Effector memory CD8-positive, alpha-beta T cell (primary cell): ENCODE measurements around the gene LRPAP1.

ENCODE experiments used
- ATAC-seq: fragments of 150-1000 bp; cut with Tn5 transposase; replicated peaks from 2 replicates; pipeline ENCODE4 v1.10.0; 2021; ENCODE audit warnings: mild to moderate bottlenecking, moderate library complexity
- DNase-seq, 3 experiments: peaks; one replicate each; pipeline ENCODE4 v3.0.0; 2021
- H3K27ac Mint-ChIP-seq, 2 donors: one replicate each; pipeline ENCODE4 v1.8.0; 2022; ENCODE audit warnings: mild to moderate bottlenecking in 2 of 2, mixed read lengths in 2 of 2, moderate library complexity in 2 of 2
- H3K27me3 Mint-ChIP-seq, 2 donors: one replicate each; pipeline ENCODE4 v1.8.0; 2022; ENCODE audit warnings: mixed read lengths in 2 of 2
- H3K36me3 Mint-ChIP-seq: one replicate; pipeline ENCODE4 v1.8.0; 2022; ENCODE audit warnings: mild to moderate bottlenecking, moderate library complexity, mixed read lengths; ENCODE audit not compliant: insufficient read depth
- H3K4me1 Mint-ChIP-seq, 2 donors: one replicate each; pipeline ENCODE4 v1.8.0; 2022; ENCODE audit warnings: low read depth in 2 of 2, mixed read lengths in 2 of 2
- H3K4me3 Mint-ChIP-seq, 2 donors: one replicate each; pipeline ENCODE4 v1.8.0; 2022; ENCODE audit warnings: mild to moderate bottlenecking in 2 of 2, mixed read lengths in 2 of 2, moderate library complexity in 2 of 2
- H3K9me3 Mint-ChIP-seq, 2 donors: one replicate each; pipeline ENCODE4 v1.8.0; 2022; ENCODE audit warnings: mixed read lengths in 2 of 2

The LRPAP1 gene

DNA sequence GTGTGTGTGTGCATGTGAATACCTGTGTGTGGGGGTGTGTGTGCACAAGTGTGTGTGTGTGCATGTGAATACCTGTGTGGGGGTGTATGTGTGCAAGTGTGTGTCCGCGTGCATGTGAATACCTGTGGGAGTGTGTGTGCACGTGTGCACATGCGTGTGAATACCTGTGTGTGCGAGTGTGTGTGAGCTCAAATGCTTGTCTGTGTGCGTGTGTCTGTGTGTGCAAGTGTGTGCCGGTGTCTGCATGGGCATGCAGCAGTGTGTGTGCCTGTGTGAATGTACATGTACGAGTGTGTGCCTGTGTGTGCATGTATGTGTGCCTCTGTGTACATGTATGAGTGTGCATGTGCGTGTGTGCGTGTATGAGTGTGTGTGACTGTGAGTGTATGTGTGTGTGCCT, 64.1 kb downstream of the LRPAP1 start:
- Mint-ChIP-seq H3K36me3 (no peaks in the 10 kb centered on the region), H3K4me3 (no peak overlapping the region), H3K27ac (no peak overlapping the region), H3K4me1 (no peaks in the 10 kb centered on the region), H3K27me3 (peaks cover 15 to 19% of the 10 kb centered on the region in 2 donors), H3K9me3 (no peaks in the 10 kb centered on the region)
- no peak for ATAC-seq
- no peak for DNase-seq

DNA sequence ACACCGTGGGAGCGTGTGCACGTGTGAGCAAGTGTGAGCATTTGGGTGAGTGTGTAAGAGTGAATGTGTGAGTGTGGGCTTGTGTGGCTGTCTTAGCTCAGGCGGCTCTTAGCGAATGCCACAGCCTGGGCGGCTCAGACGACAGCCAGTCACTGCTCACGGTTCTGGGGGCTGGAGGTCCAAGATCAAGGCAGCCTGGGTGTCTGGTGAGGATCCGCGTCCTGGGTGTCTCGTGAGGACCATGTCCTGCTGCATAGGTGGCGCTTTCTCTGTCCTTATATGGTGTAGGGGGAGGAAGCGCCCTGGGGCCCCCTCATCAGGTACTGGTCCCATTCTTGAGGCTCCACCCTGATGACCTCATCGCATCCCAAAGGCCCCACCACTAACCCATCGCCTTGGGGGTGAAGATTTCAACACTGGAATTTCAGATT, 64.6 kb downstream of the LRPAP1 start:
- ATAC-seq (no peak), DNase-seq (no peak)
- Mint-ChIP-seq H3K4me1 (peaks cover 2% of the 10 kb centered on the region in 2 donors), H3K27me3 (peaks cover 18 to 23% of the 10 kb centered on the region in 2 donors), H3K4me3 (no peak overlapping the region), H3K27ac (no peak overlapping the region), H3K9me3 (no peaks in the 10 kb centered on the region), H3K36me3 (no peaks in the 10 kb centered on the region)

DNA sequence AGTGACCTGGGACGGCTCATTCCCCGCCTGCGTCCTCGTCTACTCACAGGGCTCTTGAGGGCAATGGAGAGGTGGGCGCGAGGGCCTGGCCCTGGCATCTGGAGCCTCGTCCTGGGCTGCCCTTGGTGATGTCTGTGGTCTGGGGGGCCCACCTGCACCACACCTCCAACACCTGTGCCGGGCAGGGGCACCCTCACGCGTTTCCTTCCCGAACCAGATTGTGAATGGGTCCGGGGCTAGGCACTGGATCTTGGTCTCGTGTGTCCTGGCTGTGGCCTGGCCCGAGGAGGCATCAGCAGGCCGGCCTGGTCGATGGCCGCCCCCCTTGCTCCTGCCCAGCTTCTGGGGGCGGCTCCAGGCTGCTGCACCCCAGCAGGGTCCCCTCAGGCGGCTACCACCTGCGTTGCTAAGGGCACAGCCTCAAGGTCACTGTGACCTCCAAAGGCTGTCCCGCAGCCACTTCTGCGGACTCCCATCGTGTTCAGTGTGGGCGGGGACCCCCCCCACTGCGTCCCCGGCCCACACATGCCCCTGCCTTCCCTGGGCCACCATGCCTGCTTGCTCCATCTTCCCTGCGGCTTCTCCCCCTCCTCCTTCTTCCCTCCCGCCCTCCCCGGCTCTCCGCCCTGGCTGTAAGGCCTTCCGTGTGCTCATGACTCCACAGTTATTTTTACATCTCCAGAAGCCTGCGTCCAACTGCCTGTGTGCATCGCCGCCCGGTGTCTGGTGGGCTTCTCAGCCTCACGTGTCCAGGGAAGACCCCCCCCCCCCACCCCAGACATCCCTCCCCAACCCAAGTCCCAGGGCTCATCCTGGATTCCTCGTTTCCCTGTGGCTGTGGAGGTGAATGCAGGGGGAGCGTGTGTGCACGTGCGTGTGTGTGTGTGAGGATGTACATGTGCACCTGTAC, 65.3 kb downstream of the LRPAP1 start:
- no peaks in the 10 kb centered on the region for H3K9me3 Mint-ChIP-seq
- H3K4me3 Mint-ChIP-seq: no peak overlapping the region
- DNase-seq (no peak), ATAC-seq (no peak)
- no peaks in the 10 kb centered on the region for H3K36me3 Mint-ChIP-seq
- peaks cover 25 to 30% of the 10 kb centered on the region in 2 donors for H3K27me3 Mint-ChIP-seq
- no peak overlapping the region for H3K27ac Mint-ChIP-seq
- peaks cover 4% of the 10 kb centered on the region in 2 donors for H3K4me1 Mint-ChIP-seq

DNA sequence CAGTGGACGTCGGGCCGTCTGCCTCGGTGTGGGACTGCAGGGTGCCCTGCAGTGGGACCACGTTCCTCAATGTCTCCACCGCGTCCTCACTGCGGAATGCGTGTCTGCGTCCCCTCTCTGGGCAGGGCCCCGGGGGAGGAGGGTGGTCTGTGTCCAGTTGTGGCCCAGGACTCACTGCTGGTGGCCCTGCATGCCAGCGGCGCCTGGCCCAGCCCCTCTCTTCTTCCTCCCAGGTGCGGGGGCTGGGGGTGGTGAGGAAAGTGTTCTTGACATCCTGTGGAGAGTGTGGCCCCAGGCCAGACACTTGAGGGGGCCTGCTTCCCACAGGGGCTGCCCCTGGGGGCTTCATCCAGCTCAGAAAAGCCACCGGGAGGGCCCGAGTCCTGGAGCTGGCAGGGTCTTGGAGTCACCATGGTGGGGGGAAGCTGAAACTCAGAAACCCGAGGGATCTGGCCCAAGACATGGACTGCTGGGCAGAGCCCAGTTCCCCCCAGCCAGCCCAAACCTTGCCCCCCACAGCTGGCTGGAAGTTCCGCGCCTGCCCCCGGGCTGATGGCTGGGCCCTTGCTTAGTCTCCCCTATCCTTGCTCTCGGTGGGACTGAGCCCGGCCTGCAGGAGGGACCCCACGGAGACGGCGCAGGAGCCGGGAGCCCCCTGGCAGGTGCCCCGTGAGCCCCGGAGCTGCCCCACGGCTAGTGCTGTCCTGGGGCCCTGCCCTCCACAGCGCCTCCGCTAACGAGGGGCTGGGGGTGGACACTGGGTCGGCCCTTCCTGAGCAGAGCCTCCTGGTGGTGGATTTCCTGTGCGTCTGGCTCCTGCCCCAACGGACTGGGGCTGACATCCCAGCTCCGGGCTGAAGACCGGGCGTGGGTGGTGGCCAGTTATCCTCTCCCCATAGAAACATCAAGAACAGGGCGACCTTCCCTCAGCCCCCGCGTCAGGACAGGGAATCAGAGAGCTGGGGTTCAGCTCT, 66.2 kb downstream of the LRPAP1 start:
- no peak overlapping the region for H3K4me3 Mint-ChIP-seq
- ATAC-seq: no peak
- H3K27me3 Mint-ChIP-seq: peaks cover 25 to 39% of the 10 kb centered on the region in 2 donors
- H3K36me3 Mint-ChIP-seq: no peaks in the 10 kb centered on the region
- no peaks in the 10 kb centered on the region for H3K9me3 Mint-ChIP-seq
- no peak overlapping the region for H3K27ac Mint-ChIP-seq
- H3K4me1 Mint-ChIP-seq: peaks cover 4% of the 10 kb centered on the region in 2 donors
- no peak for DNase-seq

DNA sequence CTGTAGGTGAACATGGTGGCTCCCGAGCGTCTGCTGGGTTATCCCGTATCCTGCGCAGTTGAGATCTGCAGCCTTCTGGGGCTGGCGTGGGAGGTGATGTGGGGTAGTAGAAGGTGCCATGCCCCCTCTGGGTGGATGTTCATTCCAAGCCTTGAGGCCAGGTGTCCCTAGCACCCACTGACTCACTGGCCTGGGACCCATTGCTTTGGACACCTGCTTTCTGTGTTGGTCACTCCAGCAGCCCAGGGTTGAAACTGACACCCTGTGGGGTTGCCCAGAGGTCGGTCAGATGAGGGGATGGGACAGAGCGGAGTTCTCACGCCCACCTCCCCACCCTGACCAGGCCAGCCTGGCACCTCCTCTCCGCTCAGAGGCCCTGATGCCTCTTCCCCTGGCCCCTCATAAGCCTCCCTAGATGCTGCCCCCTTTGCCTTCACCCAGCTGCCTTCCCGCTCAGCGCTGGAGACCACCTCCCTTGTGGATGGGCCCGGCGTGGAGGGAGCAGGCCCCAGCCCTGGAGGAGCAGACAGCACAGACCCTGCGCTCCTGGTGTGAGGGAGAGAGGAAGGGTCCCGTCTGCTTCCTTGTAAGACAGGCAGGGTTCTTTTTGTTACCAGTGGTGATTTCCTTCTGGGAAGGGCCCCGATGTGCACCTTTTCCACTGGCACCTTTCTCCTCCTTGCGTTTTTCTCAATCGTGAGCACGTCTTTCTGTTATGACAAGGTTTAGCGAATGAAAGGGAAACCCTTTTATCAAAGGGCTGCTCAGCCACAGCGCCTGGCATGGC, 67.1 kb downstream of the LRPAP1 start:
- no peak overlapping the region for H3K4me3 Mint-ChIP-seq
- H3K27me3 Mint-ChIP-seq: peaks cover 25 to 47% of the 10 kb centered on the region in 2 donors
- DNase-seq (no peak), ATAC-seq (no peak)
- no peaks in the 10 kb centered on the region for H3K9me3 Mint-ChIP-seq
- peaks cover 4% of the 10 kb centered on the region in 2 donors for H3K4me1 Mint-ChIP-seq
- H3K27ac Mint-ChIP-seq: no peak overlapping the region
- H3K36me3 Mint-ChIP-seq: no peaks in the 10 kb centered on the region

DNA sequence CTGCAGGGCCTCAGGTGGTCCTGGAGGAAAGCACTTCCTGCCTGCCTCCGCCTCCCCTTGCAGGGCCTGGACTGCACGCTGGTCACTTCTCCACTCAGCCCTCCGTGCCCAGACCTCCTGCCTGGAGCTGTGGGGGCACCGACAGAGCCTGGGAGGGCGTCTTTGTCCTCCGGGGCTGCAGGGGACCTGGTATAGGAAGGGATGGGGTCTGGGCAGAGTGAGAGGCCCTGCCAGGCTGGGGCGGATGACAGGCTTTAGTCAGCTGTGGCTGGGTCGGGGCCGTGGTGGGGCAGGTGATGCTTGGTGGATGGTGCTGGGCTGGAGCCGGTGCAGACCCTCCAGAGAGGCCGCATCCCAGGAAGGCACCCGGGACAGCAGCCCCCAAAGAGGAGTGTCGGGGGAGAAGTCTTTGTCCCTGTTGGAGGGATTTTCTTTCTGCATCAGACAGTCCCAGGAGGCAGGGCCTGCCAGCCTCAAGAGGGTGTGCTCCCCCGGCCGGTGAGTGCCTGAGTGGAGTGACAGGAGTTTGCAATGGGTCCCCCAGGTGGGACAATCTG, 67.8 kb downstream of the LRPAP1 start:
- DNase-seq (no peak), ATAC-seq (no peak)
- peaks cover 25 to 54% of the 10 kb centered on the region in 2 donors for H3K27me3 Mint-ChIP-seq
- H3K4me3 Mint-ChIP-seq: peak overlapping the region in 1 of 2 donors; percentile 29
- H3K36me3 Mint-ChIP-seq: no peaks in the 10 kb centered on the region
- H3K9me3 Mint-ChIP-seq: no peaks in the 10 kb centered on the region
- H3K27ac Mint-ChIP-seq: no peak overlapping the region
- peaks cover 4% of the 10 kb centered on the region in 2 donors for H3K4me1 Mint-ChIP-seq

DNA sequence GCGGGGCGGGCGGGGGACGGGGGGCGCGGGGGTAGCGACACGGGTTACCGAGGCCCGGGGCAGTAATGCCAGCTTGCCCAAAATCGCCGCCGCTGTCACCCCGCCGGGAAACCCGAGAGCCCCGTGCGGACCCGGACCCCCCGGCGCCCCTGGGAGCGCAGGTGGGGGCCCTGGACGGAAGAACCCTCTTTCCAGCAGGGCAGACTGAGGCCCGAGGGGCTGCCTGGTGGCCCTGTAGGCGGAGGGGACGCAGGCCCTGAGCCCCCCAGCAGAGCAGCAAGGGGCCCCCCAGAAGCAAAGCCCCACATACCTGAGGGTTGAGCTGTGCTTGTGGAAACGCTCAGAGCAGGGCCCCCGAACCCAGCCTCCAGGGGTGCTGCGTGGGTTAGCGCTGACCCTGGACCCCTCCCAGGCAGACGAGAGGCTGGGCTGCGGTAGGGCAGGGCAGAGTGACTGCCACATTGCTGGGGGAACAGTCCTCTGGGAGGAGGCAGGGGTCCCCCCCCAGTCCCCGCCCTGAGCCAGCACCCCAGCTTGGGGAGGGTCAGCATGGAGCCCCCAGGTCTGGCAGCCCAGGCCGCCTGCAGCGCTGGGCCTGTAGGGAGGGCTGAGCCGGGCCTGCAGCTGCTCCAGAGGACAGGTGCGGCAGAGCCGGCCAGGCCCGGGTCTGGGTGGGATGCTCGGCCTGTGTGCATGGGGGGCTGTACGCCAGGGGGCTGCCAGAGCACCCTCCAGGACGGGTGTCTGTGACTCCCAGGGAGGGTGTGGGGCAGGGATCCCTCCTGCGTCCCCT, 68.5 kb downstream of the LRPAP1 start:
- DNase-seq (no peak), ATAC-seq (no peak)
- Mint-ChIP-seq H3K9me3 (no peaks in the 10 kb centered on the region), H3K4me1 (peaks cover 4% of the 10 kb centered on the region in 2 donors), H3K4me3 (peak overlapping the region; percentile 63 to 65), H3K36me3 (no peaks in the 10 kb centered on the region), H3K27ac (no peak overlapping the region), H3K27me3 (peaks cover 25 to 61% of the 10 kb centered on the region in 2 donors)

DNA sequence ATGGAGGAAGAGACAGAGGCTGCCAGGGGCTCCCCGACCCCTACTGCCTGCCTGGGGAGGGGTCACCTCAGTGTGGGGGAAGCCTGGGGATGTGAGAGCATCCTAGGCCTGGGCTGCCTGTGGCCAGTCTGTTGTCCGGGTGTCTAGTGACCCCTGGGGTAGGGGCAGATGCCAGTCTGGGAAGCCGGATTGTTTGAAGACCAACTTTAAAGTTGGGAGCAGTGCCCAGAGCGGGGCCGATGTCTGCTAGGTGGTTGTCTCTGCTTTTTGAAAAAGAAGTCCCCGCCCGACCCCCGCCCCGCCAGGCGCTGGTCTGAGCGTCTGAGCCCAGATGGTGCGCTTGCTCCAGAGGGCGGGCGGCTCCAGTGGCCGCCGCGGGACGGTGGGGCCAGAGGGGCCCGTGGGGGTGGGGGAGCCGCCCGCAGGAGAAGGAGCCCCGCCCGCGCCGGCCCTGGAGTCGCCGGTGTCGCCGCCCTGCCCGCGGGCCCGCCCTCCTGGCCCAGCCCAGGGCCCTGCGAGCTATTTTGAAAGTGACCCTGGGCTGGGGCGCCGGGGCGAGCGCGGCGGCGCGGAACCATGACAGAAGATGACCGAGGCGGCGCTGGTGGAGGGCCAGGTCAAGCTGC, 69.3 kb downstream of the LRPAP1 start, which contains the start of gene DOK7:
TSS of gene DOK7 (plus strand) at position 517 of the 626 bp plus-strand sequence. CDS start at position 587, 70 bp downstream.
- ATAC-seq (no peak), DNase-seq (no peak)
- peaks cover 25 to 67% of the 10 kb centered on the region in 2 donors for H3K27me3 Mint-ChIP-seq
- no peak within 1 kb of the TSS for H3K27ac Mint-ChIP-seq
- no peaks in the 10 kb centered on the region for H3K9me3 Mint-ChIP-seq
- peaks cover 4% of the 10 kb centered on the region in 2 donors for H3K4me1 Mint-ChIP-seq
- peak within 1 kb of the TSS; percentile 63 to 65 for H3K4me3 Mint-ChIP-seq
- no peaks in the 10 kb centered on the region for H3K36me3 Mint-ChIP-seq

DNA sequence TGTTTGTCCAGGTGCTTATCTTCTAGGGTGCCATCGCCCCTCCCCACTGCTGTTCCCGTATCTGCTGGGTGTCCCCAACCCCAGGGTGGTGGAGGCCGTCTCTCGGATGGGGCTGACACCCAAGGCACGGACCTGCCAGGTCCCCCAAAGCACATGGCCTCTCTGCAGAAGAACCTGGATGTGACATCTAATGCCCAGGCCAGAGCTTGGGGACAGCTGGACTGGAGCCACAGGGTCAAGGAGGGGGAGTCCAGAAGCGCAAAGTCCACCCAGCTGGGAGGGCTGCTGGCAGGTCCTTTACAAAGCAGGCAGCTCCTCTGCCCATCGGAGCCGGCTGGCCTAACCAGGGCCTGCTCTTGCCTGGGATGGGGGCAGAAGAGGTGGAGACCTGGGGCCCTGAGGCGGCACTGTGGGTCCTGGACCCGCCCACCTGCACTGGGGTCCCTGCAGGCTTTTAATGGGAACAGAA, 69.9 kb downstream of the LRPAP1 start:
- H3K9me3 Mint-ChIP-seq: no peaks in the 10 kb centered on the region
- peaks cover 25 to 67% of the 10 kb centered on the region in 2 donors for H3K27me3 Mint-ChIP-seq
- DNase-seq (no peak), ATAC-seq (no peak)
- no peaks in the 10 kb centered on the region for H3K36me3 Mint-ChIP-seq
- peaks cover 4% of the 10 kb centered on the region in 2 donors for H3K4me1 Mint-ChIP-seq
- H3K4me3 Mint-ChIP-seq: peak overlapping the region; percentile 63 to 65
- no peak overlapping the region for H3K27ac Mint-ChIP-seq

DNA sequence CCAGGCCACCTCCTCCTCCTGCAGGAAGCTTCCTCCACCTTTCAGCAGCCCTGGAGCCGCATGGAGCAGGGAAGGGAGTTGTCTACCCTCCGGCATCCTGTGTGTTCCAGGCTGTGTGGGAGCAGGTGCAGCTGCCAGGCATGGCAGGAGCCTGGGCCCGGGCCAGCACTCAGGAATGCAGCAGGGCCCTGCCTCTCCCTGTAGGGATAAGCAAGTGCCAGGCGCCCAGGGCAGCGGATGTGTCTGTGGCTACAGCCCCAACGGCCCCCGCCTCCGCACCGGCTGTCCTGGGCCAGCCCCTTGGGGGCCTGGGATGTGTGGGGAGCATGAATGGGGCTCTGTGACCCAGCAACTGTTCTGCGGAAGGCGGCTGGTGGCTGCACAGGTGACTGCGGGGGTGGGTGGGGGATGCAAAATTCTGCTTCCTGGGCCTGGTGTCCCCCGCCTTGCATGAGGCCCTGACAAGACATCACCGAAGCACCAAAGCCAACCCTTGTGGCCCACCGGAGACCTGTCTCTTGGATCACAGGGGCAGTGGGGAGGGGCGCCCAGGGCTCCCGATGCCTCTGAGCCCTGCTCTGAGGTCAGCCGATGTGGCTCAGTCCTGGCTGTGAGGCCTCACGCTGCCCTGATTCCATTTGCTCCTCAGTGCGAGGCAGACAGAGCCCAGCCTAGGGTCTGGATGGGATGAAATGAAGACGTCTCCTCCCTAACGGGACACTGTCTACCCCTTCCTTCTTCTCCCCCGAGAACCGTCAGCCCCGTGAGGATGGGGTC, 70.5 kb downstream of the LRPAP1 start:
- DNase-seq (no peak), ATAC-seq (no peak)
- Mint-ChIP-seq H3K27me3 (peaks cover 25 to 70% of the 10 kb centered on the region in 2 donors), H3K9me3 (no peaks in the 10 kb centered on the region), H3K4me3 (peak overlapping the region in 1 of 2 donors; percentile 65), H3K36me3 (no peaks in the 10 kb centered on the region), H3K4me1 (peaks cover 4% of the 10 kb centered on the region in 2 donors), H3K27ac (no peak overlapping the region)

DNA sequence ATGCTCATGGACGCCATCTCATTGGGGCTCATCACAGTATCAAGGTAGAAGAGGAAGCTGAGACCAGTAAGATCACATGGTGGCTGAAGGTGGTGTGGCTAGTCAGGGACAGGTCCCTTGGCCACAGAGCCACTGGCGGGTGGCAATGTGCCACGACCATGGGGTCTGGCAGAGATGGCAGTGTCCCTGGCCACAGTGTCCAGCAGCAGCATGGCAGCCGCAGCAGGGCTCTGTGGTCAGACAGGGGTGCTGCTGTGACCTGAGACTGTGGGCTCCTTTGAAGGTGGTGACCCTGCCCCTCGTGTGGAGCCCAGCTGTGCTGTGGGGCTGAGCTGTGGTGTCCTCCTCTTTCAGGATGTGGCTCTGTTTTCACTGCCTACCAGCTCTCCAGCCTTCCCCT, 71.3 kb downstream of the LRPAP1 start:
- Mint-ChIP-seq H3K4me3 (no peak overlapping the region), H3K4me1 (peaks cover 4% of the 10 kb centered on the region in 2 donors), H3K27ac (no peak overlapping the region), H3K27me3 (peaks cover 25 to 75% of the 10 kb centered on the region in 2 donors), H3K9me3 (no peaks in the 10 kb centered on the region), H3K36me3 (no peaks in the 10 kb centered on the region)
- ATAC-seq (no peak), DNase-seq (no peak)
